Measurements from ENCODE around the gene TGFB1. TPM values are rescaled to one million over a fixed set of nuclear protein-coding genes. Genes with fewer than 3 reads are reported as not detected.
"Not testable (repeated sequence)": the region's sequence is repeated elsewhere in the genome, so short reads cannot be mapped to it uniquely, and the experiment has no call there.

The TGFB1 gene
- total RNA-seq, 1 donor from 2014 or later = 125 TPM

- H3K4me1 Mint-ChIP-seq = peaks cover 37% of the 10 kb centered on the region
- peaks cover 44% of the 10 kb centered on the region for H3K36me3 Mint-ChIP-seq (ENCODE audit: low read depth)
- intact Hi-C loops (cut with micrococcal nuclease) = loop anchor here (1.0 to 10.0 kb wide), 3 partner anchors 88 to 576 kb away; partner anchors contain the start of genes ARHGEF1, MIA and RAB4B
- no peaks in the 10 kb centered on the region for H3K9me3 Mint-ChIP-seq
- no peak for DNase-seq
- H3K27me3 Mint-ChIP-seq = no peaks in the 10 kb centered on the region
- H3K27ac Mint-ChIP-seq = peak overlapping the region; percentile 88
- peak overlapping the region; percentile 92 for H3K4me3 Mint-ChIP-seq
Observed at GRCh38 chr19:41350735-41351338, 2.9 kb downstream of the TGFB1 start.

GRCh38 chr19:41346916-41347315 is 6.8 kb downstream of the TGFB1 start:
- H3K27me3 Mint-ChIP-seq = not testable (repeated sequence)
- H3K36me3 Mint-ChIP-seq (ENCODE audit: low read depth) = peaks cover 62% of the 10 kb centered on the region

GRCh38 chr19:41344162-41344561 is 9.6 kb downstream of the TGFB1 start:
- peaks cover 68% of the 10 kb centered on the region for H3K36me3 Mint-ChIP-seq (ENCODE audit: low read depth)

More at GRCh38 chr19:41346916-41347315, 6.8 kb downstream of the TGFB1 start:
- H3K27ac Mint-ChIP-seq; H3K4me3 Mint-ChIP-seq; intact Hi-C loops (cut with micrococcal nuclease); H3K9me3 Mint-ChIP-seq; DNase-seq: not testable (repeated sequence)
- peaks cover 39% of the 10 kb centered on the region for H3K4me1 Mint-ChIP-seq

DNA sequence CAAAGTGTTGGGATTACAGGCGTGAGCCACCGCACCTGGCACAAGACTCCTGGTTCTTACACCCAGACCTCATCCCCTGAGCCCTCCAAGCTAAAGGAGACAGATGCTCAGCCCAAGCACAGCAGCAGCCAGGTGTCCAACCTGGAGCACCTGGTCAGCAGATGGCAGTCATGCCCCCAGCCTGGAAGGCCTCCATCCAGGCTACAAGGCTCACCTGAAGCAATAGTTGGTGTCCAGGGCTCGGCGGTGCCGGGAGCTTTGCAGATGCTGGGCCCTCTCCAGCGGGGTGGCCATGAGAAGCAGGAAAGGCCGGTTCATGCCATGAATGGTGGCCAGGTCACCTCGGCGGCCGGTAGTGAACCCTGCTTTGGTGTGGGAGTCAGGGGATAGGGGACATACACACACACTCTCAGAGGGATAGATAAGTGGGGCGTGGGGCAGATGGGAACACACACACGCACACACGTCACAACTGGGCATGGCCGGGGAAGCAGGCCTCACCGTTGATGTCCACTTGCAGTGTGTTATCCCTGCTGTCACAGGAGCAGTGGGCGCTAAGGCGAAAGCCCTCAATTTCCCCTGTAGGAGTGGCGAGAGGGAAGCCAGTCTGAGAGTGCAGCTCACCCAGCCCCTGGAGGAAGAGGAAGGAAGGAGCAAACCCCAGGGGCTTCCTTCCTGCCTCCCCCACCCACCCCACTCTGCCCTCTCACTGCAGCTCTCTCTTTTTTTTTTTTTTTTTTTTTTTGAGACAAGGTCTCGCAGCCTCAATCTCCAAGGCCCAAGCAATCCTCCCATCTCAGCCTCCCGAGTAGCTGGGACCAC is 11.8 kb downstream of the TGFB1 start:
- H3K4me3 Mint-ChIP-seq = no peak overlapping the region
- H3K36me3 Mint-ChIP-seq (ENCODE audit: low read depth) = peaks cover 70% of the 10 kb centered on the region
- peaks cover 28% of the 10 kb centered on the region for H3K4me1 Mint-ChIP-seq
- peak overlapping the region; percentile 20 for H3K27ac Mint-ChIP-seq
- H3K9me3 Mint-ChIP-seq = no peaks in the 10 kb centered on the region
- intact Hi-C loops (cut with micrococcal nuclease) = no loop called here
- no peak for DNase-seq
- H3K27me3 Mint-ChIP-seq = no peaks in the 10 kb centered on the region

More at GRCh38 chr19:41344162-41344561, 9.6 kb downstream of the TGFB1 start:
- intact Hi-C loops (cut with micrococcal nuclease) = no loop called here
- Mint-ChIP-seq H3K27ac (no peak overlapping the region), H3K9me3 (no peaks in the 10 kb centered on the region), H3K4me3 (no peak overlapping the region), H3K4me1 (peaks cover 29% of the 10 kb centered on the region), H3K27me3 (no peaks in the 10 kb centered on the region)
- no peak for DNase-seq

GRCh38 chr19:41339936-41340335 is 13.8 kb downstream of the TGFB1 start:
- no peak overlapping the region for H3K27ac Mint-ChIP-seq
- H3K4me1 Mint-ChIP-seq = peaks cover 33% of the 10 kb centered on the region
- intact Hi-C loops (cut with micrococcal nuclease) = no loop called here
- H3K36me3 Mint-ChIP-seq (ENCODE audit: low read depth) = peaks cover 71% of the 10 kb centered on the region
- H3K27me3 Mint-ChIP-seq = no peaks in the 10 kb centered on the region
- DNase-seq = no peak
- no peaks in the 10 kb centered on the region for H3K9me3 Mint-ChIP-seq
- no peak overlapping the region for H3K4me3 Mint-ChIP-seq

DNA sequence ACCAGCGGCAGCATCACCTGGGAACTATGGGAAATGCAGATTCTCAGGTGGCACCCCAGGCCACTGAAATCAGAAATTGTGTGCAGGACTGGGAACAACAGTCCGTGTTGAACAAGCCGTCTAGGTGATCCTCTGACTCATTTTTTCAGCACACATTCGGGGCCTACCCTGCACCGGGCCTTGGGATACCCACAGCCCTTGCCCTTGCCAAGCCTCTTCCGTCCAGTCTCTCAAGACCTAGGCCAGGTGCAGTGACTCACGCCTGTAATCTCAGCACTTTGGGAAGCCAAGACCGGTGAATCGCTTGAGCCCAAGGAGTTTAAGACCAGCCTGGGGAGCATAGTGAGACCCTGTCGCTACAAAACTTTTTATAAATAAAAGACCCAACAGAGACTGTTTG is 18.3 kb downstream of the TGFB1 start:
- Mint-ChIP-seq H3K9me3 (no peaks in the 10 kb centered on the region), H3K27ac (no peak overlapping the region), H3K27me3 (no peaks in the 10 kb centered on the region), H3K36me3 (ENCODE audit: low read depth) (peaks cover 66% of the 10 kb centered on the region), H3K4me3 (no peak overlapping the region), H3K4me1 (peaks cover 37% of the 10 kb centered on the region)
- intact Hi-C loops (cut with micrococcal nuclease) = no loop called here
- DNase-seq = no peak

DNA sequence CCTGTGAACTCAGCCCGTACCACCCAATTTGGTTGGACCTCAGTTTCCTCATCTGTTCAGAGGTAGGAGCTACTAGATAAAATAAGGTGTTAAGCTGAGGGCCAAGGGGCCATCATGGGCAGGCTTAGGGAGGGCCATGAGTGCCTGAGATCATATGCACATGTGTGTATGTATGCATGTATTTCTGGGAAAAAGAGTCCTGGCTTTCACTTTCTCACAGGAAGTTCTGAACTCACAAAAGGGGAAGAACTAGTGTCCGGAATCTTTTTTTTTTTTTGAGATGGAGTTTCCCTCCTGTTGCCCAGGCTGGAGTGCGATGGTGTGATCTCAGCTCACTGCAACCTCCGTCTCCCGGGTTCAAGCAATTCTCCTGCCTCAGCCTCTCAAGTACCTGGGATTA is 18.9 kb downstream of the TGFB1 start:
- Mint-ChIP-seq H3K4me1 (peaks cover 38% of the 10 kb centered on the region), H3K9me3 (no peaks in the 10 kb centered on the region), H3K27me3 (no peaks in the 10 kb centered on the region), H3K4me3 (peak overlapping the region; percentile 49), H3K36me3 (ENCODE audit: low read depth) (peaks cover 64% of the 10 kb centered on the region), H3K27ac (peak overlapping the region; percentile 57)
- intact Hi-C loops (cut with micrococcal nuclease) = no loop called here
- DNase-seq = no peak

DNA sequence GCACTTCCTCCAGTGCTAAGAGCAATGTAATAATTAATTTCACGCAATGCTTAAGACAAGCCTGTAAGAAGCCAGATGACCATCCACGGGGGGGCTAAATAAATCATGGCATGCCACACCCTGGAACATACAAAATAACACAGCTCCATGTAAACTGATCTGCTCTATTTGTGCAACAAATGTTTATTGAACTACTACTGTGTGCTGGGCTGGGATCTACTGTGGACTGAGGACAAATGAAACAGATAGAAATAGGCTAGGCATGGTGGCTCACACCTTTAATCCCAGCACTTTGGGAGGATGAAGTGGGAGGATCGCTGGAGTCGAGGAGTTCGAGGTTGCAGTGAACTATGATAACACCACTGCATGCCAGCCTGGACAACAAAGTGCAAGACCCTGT is 21.3 kb downstream of the TGFB1 start:
- H3K27ac Mint-ChIP-seq = no peak overlapping the region
- peaks cover 64% of the 10 kb centered on the region for H3K36me3 Mint-ChIP-seq (ENCODE audit: low read depth)
- no peak overlapping the region for H3K4me3 Mint-ChIP-seq
- DNase-seq = no peak
- intact Hi-C loops (cut with micrococcal nuclease) = no loop called here
- no peaks in the 10 kb centered on the region for H3K27me3 Mint-ChIP-seq
- H3K9me3 Mint-ChIP-seq = no peaks in the 10 kb centered on the region
- peaks cover 47% of the 10 kb centered on the region for H3K4me1 Mint-ChIP-seq

DNA sequence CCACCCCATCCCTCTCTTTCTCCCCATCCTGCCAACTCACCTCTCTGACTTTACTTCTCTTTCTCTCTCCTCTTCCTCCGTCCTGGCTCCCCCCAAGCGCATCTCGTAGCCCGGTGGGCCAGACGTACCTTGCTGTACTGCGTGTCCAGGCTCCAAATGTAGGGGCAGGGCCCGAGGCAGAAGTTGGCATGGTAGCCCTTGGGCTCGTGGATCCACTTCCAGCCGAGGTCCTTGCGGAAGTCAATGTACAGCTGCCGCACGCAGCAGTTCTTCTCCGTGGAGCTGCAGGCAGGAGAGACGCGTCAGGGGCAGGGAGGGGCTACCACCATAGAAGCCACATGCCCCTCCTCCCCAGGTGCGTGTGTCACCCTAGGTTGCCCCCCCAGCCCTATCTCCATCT is 21.7 kb downstream of the TGFB1 start:
- DNase-seq = no peak
- intact Hi-C loops (cut with micrococcal nuclease) = no loop called here
- no peaks in the 10 kb centered on the region for H3K27me3 Mint-ChIP-seq
- peaks cover 62% of the 10 kb centered on the region for H3K36me3 Mint-ChIP-seq (ENCODE audit: low read depth)
- H3K27ac Mint-ChIP-seq = peak overlapping the region; percentile 58
- peaks cover 48% of the 10 kb centered on the region for H3K4me1 Mint-ChIP-seq
- H3K4me3 Mint-ChIP-seq = no peak overlapping the region
- no peaks in the 10 kb centered on the region for H3K9me3 Mint-ChIP-seq

GRCh38 chr19:41330946-41331678 is 22.6 kb downstream of the TGFB1 start:
- H3K9me3 Mint-ChIP-seq = no peaks in the 10 kb centered on the region
- H3K36me3 Mint-ChIP-seq (ENCODE audit: low read depth) = peaks cover 63% of the 10 kb centered on the region
- no peak for DNase-seq
- no peak overlapping the region for H3K4me3 Mint-ChIP-seq
- no peaks in the 10 kb centered on the region for H3K27me3 Mint-ChIP-seq
- H3K27ac Mint-ChIP-seq = no peak overlapping the region
- intact Hi-C loops (cut with micrococcal nuclease) = no loop called here
- peaks cover 55% of the 10 kb centered on the region for H3K4me1 Mint-ChIP-seq

- Mint-ChIP-seq H3K27me3 (no peaks in the 10 kb centered on the region), H3K9me3 (no peaks in the 10 kb centered on the region), H3K36me3 (ENCODE audit: low read depth) (peaks cover 62% of the 10 kb centered on the region), H3K4me1 (peaks cover 55% of the 10 kb centered on the region), H3K4me3 (no peak overlapping the region), H3K27ac (peak overlapping the region; percentile 77)
- DNase-seq = peak; percentile 57
- intact Hi-C loops (cut with micrococcal nuclease) = no loop called here
Observed at GRCh38 chr19:41330481-41330880, 23.2 kb downstream of the TGFB1 start.

- intact Hi-C loops (cut with micrococcal nuclease) = loop anchor here (1.0 kb wide), 2 partner anchors 23 to 66 kb away; no protein-coding TSS in a partner anchor
- no peaks in the 10 kb centered on the region for H3K9me3 Mint-ChIP-seq
- peaks cover 62% of the 10 kb centered on the region for H3K36me3 Mint-ChIP-seq (ENCODE audit: low read depth)
- H3K27me3 Mint-ChIP-seq = no peaks in the 10 kb centered on the region
- H3K27ac Mint-ChIP-seq = peak overlapping the region; percentile 98
- H3K4me3 Mint-ChIP-seq = peak overlapping the region; percentile 91
- DNase-seq = no peak
- peaks cover 57% of the 10 kb centered on the region for H3K4me1 Mint-ChIP-seq
Observed at GRCh38 chr19:41328842-41329225, 24.9 kb downstream of the TGFB1 start.

GRCh38 chr19:41328157-41328841 is 25.4 kb downstream of the TGFB1 start:
- Mint-ChIP-seq H3K27me3 (no peaks in the 10 kb centered on the region), H3K36me3 (ENCODE audit: low read depth) (peaks cover 65% of the 10 kb centered on the region), H3K4me3 (peak overlapping the region; percentile 91), H3K27ac (peak overlapping the region; percentile 98), H3K4me1 (peaks cover 59% of the 10 kb centered on the region), H3K9me3 (no peaks in the 10 kb centered on the region)
- intact Hi-C loops (cut with micrococcal nuclease) = loop anchor here (1.0 kb wide), 2 partner anchors 24 to 65 kb away; no protein-coding TSS in a partner anchor
- no peak for DNase-seq

Data from activated CD4-positive, alpha-beta T cell treated with anti-CD3 and anti-CD28 coated beads, Interleukin-2, amount 10 ng/mL, durations not matched to agents 24 days and 14 days (primary cell).